Fibroblast of skin of right quadriceps (primary cell): Measurements from ENCODE around the gene PIAS3.

ENCODE experiments used
- DNase-seq: peaks from one replicate; pipeline ENCODE4 v3.0.0-alpha.2; 2013

PIAS3 gene

DNA sequence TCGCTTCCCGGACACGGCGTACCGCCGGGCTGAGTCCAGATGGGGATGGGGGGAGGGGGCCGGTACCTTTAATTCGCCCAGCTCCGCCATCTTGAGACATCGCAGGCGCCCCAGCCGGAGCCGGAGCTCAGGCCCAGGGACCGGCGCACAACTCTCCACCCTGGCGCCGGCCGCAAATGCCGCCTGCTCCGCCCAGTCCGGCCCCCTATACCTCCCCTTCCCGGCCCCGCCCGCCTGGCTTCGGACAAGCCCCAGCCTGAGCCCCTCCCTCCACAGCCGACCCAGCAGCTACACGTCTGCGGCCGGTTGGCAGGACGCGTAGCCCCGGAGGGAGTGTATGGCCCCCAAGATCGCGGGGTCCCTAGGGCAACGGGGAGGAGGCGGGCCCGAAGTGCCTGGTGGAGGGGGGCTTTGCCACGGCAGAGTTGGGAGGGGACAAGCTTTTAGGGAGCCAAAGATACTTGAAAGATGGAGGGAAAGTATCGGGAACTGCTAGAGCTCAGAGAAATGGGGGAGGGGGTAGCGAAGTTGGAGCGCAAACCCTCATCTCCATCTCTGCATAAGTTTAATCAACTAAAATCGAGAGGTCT lies at the start of gene PIAS3:
Gene PIAS3 (minus strand): TSS at position 181 of the 590 bp plus-strand sequence. CDS start 91 bp downstream, at position 90.
- DNase-seq = peak; percentile 94

DNA sequence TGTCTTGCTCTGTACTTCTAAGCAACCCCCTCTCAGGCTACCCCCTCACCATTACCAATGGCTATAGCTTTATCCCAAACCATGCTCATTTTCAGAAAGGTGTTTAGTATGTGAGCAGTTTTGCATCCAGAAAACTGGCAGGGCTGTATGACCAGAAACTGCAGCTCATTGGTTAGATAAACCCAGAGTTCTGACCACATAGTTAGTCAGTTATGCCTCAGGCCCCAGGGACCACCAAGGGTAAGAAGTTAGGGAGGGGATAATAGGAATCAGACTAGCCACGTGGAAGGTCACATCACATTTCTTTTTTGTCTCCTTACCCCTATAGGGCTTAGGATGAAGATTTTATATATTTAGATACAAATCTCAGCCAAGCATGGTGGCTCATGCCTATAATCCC lies 49.8 kb upstream of the PIAS3 start:
- peak; percentile 79 for DNase-seq

DNA sequence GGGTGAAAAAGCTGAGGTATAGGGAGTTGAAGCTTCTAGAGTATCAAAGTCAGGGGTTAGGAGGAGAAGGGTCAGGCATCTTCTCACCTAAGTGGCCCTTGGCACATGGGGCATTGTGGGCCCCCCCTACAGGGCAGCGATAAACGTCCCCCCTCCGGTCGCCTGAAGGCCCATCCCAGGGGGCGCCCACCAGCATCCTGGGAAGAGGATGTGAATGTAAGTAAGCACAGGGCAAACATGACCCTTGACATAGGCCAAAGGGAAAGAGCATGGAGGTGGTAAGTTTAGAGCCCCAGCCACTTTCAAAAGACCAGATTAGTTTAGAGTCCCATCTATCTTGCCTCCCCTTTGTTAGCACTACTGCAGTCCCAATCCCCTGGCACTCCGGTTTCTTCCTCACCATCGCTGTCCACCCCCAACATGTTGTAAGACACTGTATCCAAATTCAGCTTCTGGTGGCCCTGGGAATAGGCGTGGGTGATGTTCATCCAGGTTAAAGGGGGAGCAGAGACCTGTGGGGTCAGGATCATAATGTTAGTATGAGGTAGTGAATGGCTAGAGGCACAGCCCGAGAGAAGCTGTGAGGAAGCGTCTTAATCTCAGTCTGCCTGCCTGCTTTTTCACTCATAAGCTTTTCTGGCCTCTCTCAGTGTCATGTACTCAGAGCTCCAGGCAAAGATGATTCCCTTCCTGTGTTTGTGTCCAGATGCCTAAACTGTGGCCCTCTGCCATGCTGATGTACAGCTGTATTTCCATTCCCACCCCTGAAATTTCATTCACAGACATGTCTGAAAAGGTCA lies 48.3 kb upstream of the PIAS3 start:
- DNase-seq = no peak

DNA sequence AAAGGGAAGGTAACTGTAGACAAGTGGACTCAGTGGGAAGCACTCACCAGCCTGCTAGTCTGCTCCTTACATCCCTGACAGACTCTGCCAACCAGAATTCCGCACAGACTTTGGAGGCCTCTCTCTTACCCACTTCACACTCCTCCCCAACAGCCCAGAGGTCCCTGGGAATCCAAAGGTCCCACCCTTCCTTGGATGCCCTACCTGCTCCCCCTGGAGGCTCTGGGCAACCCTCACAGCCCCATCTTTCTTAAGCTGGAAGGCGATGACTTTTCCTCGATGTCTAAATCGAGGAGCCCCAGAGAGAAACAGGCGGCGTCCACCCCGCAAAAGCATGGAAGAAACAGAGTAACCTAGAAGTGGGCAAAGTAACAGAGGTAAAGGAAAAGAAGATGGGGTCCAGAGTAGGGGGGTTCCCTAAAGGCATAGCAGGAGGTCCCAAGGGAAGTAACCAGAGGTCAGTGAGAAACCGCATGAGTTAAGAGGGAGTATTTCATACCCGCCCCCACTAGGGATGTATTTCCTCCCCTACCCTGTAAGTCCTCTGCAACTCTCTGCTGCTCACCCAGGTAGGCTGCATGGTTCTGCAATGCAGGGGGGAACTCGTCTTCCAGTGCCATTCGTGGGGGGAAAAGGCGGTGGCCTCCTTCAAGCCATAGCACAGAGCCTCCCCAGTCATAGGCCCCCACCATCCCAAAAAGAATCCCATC lies 42.6 kb upstream of the PIAS3 start:
- DNase-seq = no peak

DNA sequence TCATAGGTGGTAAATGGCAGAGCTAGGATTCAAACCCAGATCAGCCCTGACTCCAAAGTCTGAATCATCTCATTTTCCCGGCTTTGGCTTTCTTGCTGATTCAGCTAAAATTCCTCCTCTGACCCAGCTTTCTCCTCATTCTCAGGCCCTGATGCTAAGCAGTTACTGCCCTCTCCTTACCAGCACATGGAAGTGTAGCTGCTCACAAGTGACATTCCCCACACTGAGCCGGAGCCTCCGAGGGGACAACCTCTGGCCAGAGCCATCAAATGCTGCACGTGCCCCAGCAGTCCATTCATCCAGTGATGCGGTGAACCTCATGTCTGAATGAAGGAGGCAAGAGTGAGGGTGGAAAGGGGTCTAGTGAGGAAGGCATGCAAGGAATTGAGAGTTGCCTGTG lies 39.9 kb upstream of the PIAS3 start:
- no peak for DNase-seq

DNA sequence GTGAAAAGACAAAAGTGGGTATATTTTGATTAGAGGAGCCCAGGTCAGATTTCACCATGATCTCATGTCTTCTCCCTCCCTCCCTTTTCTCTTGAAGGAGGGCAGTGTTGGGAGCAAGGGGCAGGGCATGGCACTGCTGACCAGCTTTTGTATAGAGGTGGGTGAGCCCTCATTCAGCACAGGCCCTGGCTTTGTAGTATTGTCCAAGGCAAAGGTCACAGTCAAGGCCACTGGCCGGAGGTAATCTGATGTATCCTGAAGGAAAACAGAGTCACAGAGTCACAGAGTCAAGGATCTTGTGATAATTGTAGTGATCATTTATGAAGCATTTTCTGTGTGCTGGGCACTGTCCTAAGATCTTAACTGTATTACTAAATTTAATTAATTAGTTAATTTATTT lies 39.1 kb upstream of the PIAS3 start:
- DNase-seq = no peak

DNA sequence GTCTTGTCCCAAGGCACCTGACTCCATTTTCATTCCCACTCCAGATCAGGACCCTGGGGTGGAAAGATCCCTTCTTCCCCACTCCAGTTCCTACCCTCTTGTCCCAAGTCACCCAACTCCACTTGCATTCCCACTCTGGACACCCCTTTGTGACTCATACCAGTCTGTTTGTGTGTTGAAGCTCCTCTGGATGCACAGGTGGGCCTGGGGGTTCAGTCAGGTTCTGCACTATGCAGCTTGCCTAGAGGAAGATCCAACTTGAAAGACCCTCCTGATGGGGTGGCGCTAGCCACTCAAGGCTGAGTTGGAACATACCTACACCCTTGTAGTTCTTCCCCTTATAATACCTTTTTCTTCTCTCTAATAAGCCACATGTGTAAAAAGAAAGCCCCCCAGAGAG lies 36.6 kb upstream of the PIAS3 start:
- no peak for DNase-seq

DNA sequence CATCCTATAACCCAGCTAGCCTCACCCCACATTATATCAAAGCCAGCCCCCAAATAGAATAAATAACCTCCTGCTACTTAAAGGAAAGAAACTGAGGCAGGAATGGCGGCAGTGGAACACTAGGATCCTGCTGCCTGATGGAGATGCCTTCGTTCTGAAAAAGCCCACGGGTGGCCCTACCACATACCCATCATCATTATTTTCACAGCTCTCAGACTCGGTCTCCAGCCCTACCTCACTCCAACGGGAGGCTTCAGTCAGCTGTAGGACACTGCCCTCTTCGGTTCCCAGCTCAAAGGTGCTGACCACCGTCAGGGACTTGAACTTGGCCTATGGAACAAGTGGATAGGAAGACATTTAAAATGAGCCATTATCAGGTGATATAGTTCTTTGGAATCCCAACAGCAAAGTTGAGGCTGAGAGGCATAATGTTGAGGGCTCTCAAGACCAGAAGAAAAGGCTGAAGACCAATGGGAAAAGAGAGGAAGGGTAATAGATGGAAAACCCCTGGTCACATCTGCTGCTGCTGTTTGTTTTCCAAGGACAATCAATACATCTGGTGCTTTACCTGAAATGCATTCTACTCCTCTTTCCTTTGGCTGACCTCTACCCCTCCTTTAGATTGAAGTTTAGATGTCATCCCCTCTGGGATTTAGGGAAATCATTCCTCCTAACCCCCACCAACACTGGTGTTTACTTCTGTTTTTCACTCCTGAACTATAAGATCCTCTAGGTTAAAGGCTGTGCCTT lies 34.6 kb upstream of the PIAS3 start:
- no peak for DNase-seq

DNA sequence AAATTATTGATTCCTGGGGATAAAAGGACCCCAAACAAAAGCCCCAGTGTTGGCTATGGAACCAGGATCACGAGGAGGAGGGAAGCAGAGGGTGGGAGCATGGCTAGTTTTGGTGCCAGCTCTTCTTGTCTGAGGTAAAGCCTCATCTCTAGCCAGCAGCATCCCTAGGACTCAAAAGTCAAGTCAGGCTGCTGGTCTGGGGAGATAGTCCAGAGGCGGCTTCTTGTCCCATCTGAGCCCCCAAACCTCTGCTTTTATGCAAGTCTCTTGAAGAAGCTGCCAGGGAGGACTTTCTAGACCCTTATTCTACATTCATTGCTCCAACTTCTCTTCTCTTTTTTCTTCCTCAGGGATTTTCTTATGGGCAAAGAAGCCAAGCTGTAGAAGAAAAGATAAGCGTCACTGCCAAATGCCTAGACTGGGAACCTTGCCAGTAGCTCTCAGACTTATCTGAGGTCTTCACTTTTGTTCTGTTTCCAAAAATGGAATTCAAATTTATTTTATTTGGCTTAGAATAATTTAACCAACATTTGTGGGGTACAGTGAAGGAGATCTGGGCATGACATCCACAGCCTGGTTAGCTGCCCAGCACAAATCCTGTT lies 33.7 kb upstream of the PIAS3 start:
- DNase-seq = peak; percentile 41

DNA sequence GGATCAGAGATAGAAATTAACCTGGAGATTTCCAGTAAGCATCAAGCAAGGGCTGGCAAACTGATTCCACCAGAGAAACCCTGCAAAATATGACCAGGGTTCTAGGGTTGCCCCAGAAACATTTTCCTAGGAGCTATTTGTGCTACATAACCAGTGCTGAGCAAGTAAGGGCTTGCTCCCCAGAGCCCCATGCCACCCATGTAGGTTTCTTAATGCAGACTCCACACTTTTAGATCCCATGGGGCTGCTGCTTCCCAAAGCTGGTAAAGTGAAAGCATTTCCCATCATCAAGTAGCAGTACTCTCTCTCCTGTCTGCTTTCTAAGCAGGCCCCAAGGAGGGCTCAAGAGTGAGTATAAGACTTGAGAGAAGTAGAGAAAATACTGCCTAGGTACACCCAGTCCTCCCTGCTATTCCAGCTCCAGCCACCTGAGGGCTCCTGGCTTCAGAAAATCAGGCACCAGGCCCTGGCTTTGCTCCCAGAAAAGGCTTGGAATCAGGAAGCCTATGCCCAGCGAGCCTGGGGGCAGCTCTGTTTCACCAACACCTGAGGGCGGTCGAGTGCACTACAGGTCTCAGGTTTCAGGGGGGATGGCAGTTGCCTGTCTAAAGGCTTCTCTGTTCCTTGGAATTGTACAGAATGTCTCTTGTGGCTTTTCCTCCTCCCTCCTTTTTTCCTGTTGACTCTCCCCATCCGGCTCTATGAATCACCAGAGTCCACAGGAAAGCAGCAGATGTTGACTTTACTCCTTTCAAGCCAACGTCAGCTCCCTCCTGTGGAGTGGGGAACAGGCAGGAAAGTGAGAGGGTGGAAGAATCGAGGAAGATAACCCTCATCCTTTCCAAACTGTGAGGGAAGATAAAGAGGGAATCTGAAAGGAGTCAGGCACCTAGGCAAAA lies 33.0 kb upstream of the PIAS3 start:
- DNase-seq = peak; percentile 100

DNA sequence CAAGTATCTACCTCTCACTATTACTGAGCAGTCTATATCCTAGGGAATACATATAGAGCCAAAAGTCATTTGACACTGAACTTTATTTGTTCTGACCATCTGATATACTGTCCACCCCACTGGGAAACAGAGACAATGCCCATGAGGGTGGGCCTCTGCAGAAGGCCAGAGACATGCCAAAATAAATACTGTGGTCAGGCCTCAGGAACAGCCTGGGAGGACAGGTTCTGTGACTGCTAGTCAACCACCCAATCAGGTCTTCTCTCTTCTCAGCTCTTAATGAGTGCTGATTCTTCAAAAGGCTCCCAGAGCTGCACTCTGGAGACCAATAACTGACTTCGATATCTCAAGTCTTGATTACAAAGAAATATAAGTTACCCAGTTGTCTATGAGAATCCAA lies 32.3 kb upstream of the PIAS3 start:
- DNase-seq = peak; percentile 13

DNA sequence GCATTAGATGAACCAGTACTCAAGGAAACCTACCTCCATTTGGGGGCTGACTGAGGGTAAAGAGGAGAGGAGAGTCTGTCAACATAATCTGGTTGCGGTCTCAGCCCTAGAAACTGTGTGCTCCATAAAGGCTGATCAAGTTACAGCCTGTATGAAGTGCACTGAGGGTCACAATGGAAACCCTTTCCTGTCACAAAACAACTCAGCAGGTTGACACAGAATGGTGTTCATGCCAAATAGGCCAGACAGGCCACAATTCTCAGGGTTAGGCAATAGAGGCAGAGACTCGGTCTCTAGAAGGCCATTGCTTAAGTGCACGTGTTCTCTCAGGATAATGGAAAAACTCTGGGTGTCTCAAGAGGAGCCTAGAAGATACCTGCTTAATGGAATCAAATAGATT lies 30.8 kb upstream of the PIAS3 start:
- no peak for DNase-seq

DNA sequence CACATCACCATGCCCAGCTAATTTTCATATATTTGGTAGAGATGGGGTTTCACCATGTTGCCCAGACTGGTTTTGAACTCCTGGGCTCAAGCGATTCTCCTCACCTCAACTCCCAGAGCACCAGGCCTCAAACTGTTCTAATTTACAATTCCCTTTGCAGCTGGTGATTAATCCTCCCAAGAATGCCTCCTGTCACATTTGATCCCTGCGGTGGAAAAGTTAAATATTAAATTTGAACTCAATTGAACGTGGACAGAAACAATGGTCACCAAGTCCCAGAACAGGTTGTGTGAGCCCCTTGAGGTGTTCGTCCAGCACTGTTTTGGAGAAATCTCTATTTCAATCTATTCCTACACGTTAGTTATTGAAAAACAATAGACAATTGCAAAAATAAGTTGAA lies 28.8 kb upstream of the PIAS3 start:
- no peak for DNase-seq

DNA sequence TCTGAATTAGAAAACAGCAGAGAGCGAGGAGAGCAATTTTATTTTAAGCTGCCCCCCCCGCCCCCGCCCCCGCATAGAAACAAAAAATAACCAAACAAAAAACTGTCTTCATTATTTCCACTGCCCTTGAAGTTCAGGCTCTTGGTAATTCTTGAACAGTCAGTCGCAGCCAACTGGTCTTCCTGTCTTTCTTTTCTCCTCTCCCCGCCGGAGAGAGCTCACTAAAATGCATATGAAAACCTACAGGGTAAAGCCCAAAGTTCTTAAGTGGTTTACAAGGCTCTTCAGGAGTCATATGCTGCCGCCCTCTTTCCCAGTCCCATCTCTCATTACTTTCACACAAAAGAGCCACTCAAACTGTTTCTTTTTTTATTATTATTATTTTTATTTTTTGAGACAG lies 27.9 kb upstream of the PIAS3 start:
- no peak for DNase-seq

DNA sequence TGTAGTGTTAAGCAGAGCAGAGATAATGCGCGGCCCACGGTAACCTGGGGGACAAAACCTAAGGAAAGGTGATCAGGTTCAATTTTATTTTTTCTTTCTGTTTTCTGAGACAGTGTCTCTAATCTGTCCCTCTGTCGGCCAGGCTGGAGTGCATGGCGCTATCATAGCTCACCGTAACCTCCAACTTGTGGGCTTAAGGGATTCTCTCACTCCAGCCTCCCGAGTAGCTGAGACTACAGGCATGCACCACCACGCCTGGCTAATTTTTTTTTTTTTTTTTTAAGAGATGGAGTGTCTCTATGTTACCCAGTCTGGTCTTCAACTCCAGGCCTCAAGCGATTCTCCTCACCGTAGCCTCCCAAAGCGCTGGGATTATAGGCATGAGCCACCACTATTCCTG lies 27.5 kb upstream of the PIAS3 start:
- no peak for DNase-seq

DNA sequence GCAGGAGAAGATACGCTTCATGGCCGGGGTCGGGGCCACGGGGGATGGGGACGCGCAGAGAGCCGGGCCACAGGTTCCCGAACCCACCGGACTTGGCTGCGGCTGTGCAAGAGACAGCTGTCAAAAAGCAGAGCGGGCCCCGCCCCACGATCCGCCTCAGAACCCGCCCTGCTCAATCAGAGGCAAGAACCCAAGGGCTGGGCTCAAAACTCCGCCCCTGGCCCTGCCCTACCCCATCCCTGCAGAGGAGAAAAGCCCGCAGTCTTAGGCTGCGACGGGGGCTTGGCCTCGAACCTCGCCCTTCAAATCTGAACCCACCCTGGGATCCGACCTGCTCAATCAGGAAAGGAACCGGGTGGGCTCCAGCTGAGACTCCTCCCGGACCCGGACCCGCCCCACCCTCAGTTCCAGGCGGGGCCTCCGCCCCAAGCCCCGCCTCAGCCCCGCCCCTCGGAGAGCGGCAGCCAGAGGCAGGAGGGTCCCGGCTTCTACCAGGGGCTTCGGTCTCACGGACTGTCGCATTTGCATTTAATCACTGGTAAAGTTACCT lies 26.9 kb upstream of the PIAS3 start, which contains the start of gene ANKRD35:
Gene ANKRD35 (minus strand): TSS at position 129 of the 550 bp plus-strand sequence. CDS start 108 bp downstream, at position 21.
- peak; percentile 48 for DNase-seq

DNA sequence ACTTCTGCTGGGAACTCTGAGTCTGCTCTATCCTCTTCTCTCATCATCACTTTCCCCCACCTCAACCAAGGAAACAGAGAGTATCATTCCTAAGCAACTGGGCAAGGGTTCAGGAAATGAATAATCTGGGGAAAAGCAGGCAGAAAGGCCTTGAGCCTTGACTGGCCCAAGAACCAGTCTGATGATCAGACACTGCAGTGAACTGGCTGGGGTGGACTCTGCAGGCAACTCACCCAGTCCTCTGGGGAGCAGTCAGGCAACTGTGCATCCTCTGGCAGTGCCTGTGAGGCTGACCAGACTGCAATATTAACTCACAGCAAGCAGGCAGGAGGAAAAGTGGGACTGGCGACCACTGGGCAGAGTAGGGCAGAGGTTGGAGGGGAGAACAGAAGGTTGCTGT lies 25.8 kb upstream of the PIAS3 start:
- peak; percentile 48 for DNase-seq

DNA sequence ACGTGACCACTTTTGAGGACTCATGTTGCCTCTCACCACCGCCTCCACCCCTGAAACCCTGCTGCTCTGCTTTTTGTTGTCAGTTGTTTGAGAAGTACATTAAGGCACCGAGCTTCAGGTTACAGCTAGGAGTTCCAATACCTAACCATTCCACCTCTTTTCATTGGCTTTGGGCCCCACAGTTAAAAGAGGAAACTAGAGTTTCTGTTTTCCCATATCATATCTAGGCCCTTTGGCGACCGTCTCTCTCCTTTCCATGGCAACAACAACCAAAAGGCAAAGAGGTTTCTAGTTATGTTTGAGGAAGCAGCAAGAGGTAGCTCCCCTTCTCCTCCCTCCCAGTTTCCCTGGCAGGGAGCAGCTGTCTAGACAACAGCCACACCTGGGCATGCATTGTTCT lies 20.9 kb upstream of the PIAS3 start:
- DNase-seq = no peak

DNA sequence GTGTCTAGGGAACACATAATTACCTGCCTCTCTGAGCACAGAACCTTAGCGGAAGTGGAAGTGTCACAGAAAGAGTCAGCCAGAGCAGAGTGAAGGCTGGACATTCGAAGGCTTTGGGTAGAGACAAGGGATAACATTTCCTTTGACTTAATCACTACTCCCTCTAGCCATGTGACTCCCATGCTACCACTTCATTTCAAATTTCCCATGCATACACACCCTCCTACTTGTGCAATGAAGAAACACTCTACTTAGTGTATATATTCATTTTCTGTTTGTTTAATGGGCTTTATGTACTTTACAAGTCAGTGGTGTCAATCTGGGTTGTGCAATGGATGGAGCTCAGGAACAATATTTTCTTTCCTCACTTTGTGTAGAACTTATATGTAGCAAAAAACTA lies 19.8 kb upstream of the PIAS3 start:
- no peak for DNase-seq

DNA sequence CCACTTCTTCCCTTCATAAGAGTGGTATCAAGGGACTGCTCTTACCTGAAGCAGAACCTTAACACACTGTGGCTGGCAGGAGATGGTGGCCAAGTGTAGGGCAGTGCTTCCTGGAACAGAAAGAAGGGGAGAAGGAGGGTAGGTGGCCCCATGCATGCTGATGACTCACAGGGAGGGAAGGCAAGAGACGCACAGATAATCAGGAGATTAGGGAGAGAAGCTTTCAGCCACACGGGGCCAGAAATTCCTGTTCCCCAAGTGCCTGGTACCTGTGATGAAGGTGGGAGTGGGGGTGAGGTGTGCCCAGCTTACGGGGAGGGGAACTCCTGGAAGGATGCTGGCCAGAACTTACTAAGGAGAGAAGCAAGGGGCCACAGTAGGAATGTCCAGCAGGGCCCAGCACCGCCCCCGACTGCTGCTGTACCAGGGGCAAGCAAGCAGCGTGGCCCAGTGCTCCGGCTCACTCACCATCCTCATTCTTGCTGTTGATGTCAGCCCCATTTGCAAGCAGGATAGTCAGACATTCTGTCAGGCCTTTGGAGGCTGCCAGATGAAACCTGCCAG lies 19.1 kb upstream of the PIAS3 start:
- DNase-seq = no peak

DNA sequence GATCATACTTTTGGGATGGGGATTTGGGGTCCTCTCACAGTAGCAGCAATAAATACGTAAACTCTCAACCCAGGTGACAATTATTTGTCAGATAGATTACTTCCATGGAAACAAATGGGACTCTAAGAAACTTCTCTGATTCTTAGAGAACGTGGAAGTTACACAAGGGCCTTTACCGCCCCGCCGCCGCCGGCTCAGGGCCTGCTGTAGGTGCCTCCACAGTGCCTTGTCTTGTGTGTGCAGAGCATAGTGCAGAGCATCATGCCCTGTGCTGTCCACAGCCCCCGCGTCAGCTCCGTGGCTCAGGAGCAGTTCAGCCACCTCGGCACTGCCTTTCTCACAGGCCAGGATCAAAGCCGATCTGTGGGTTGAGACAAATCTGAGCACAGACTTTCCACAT lies 15.8 kb upstream of the PIAS3 start:
- DNase-seq = no peak
